ENCODE results near the gene CCL23.

CCL23 gene

GRCh38 chr17:35972535-35972934 lies 45.2 kb downstream of the CCL23 start:
- no peak overlapping the region for H3K27ac ChIP-seq (ENCODE audit: extremely low read depth, low read depth, low read length)
- CTCF ChIA-PET, result interaction anchor here (0.6 to 13.6 kb wide), 7 partner anchors 9 to 1637 kb away, joined by 3 to 330 read pairs (median 10); partner anchors contain the start of gene CCL16
- TF ChIP-seq ZNF292 (tag by site-specific recombination; IDR thresholded peaks at IDR 0.05; ENCODE audit: borderline replicate concordance, low read depth) (no peak), KLF1 (tag by site-specific recombination; IDR thresholded peaks at IDR 0.05) (no peak), ZNF76 (tag by site-specific recombination; IDR thresholded peaks at IDR 0.05; ENCODE audit: borderline replicate concordance, low read depth) (no peak), OVOL3 (tag by site-specific recombination; IDR thresholded peaks at IDR 0.05) (no peak), ZNF350 (tag by site-specific recombination; IDR thresholded peaks at IDR 0.05) (no peak), ELK4 (IDR thresholded peaks at IDR 0.05; ENCODE audit: borderline replicate concordance, low read depth, low read length) (no peak), ZNF529 (tag by site-specific recombination; IDR thresholded peaks at IDR 0.05; ENCODE audit: insufficient replicate concordance) (no peak), ZNF148 (tag by site-specific recombination; IDR thresholded peaks at IDR 0.05; ENCODE audit: borderline replicate concordance) (no peak), ZNF544 (tag by site-specific recombination; IDR thresholded peaks at IDR 0.05) (no peak), ZNF747 (tag by site-specific recombination; IDR thresholded peaks at IDR 0.05) (no peak)
- H3K4me1 ChIP-seq (ENCODE audit: control insufficient read depth, insufficient read depth, low read length), result no peaks in the 10 kb centered on the region
- POLR2A ChIA-PET, result no interaction called here
- H3K9me3 ChIP-seq (ENCODE audit: control insufficient read depth, insufficient read depth, low read depth, low read length), result no peaks in the 10 kb centered on the region
- no peaks in the 10 kb centered on the region for H3K36me3 ChIP-seq (ENCODE audit: control insufficient read depth in 2 of 2, insufficient read depth in 1 of 2, low read length in 2 of 2)
- H3K4me3 ChIP-seq (ENCODE audit: low read depth, low read length), result no peak overlapping the region

- Histone ChIP-seq H3K9me3 (ENCODE audit: control insufficient read depth, insufficient read depth, low read depth, low read length) (no peaks in the 10 kb centered on the region), H3K4me3 (ENCODE audit: low read depth, low read length) (no peak overlapping the region), H3K4me1 (ENCODE audit: control insufficient read depth, insufficient read depth, low read length) (no peaks in the 10 kb centered on the region), H3K36me3 (ENCODE audit: control insufficient read depth in 2 of 2, insufficient read depth in 1 of 2, low read length in 2 of 2) (no peaks in the 10 kb centered on the region), H3K27ac (ENCODE audit: extremely low read depth, low read depth, low read length) (no peak overlapping the region)
- TF ChIP-seq MEIS1 (CRISPR knock-in tag; IDR thresholded peaks at IDR 0.05; ENCODE audit: borderline replicate concordance) (no peak), ZNF138 (tag by site-specific recombination; IDR thresholded peaks at IDR 0.05; ENCODE audit: borderline replicate concordance) (no peak), ZNF768 (tag by site-specific recombination; IDR thresholded peaks at IDR 0.05) (no peak), ZNF629 (tag by site-specific recombination; IDR thresholded peaks at IDR 0.05) (no peak), ZNF473 (tag by site-specific recombination; IDR thresholded peaks at IDR 0.05) (no peak), KLF9 (tag by site-specific recombination; IDR thresholded peaks at IDR 0.05; ENCODE audit: low read depth) (no peak), GLIS2 (tag by site-specific recombination; IDR thresholded peaks at IDR 0.05) (no peak), ZBTB26 (tag by site-specific recombination; optimal IDR thresholded peaks at IDR 0.05) (no peak)
- CTCF ChIA-PET, result interaction anchor here (0.6 to 13.6 kb wide), 8 partner anchors 9 to 177 kb away, joined by 3 to 330 read pairs (median 7); partner anchors contain the start of genes CCL15 and CCL16
- POLR2A ChIA-PET, result no interaction called here
These were observed 45.7 kb downstream of the CCL23 start for GRCh38 chr17:35972066-35972465.

Data from HEK293 (cell line).